HepG2 (cell line): ENCODE results near the gene SHISA7. TPM values are rescaled to one million over a fixed set of nuclear protein-coding genes. Genes with fewer than 3 reads are reported as not detected.

Source experiments
- AGO1 ChIP-seq: fragments of 200-400 bp; formaldehyde crosslinking; IDR thresholded peaks from 2 replicates; pipeline ENCODE4 v1.6.1; 2017; ENCODE audit warnings: mild to moderate bottlenecking, low read depth, low read length, moderate library complexity; ENCODE audit not compliant: poor library complexity, severe bottlenecking
- EP300 ChIP-seq, 3 experiments: sonication (generic) in 1 of 3; formaldehyde crosslinking in 1 of 3; IDR thresholded peaks; 2 replicates each; pipeline versions ENCODE4 v1.5.1 to v1.6.1; 2011 to 2020; ENCODE audit warnings: low read depth in 2 of 3, low read length in 2 of 3, borderline replicate concordance in 1 of 3, improper control_type of control experiment in 1 of 3, mild to moderate bottlenecking in 1 of 3, missing genetic modification reagents in 1 of 3, moderate library complexity in 1 of 3
- FOXP1 ChIP-seq, 2 experiments: fragments of 450-650 bp in 1 of 2; IDR thresholded peaks; 2 replicates each; pipeline ENCODE4 v1.6.1; 2017 to 2018; ENCODE audit warnings: antibody characterized with exemption in 1 of 2
- JUND ChIP-seq: sonication (generic); formaldehyde crosslinking; IDR thresholded peaks from 2 replicates; pipeline ENCODE4 v1.8.0; 2022; ENCODE audit warnings: mild to moderate bottlenecking, missing genetic modification reagents
- KLF12 ChIP-seq: sonication (generic); formaldehyde crosslinking; IDR thresholded peaks from 2 replicates; pipeline ENCODE4 v1.4.0; 2020; ENCODE audit warnings: missing genetic modification reagents, borderline replicate concordance
- MXI1 ChIP-seq: IDR thresholded peaks from 3 replicates; pipeline ENCODE4 v1.6.1; 2012; ENCODE audit warnings: low read depth, low read length, inconsistent platforms, borderline replicate concordance
- NAIF1 ChIP-seq: sonication (generic); formaldehyde crosslinking; IDR thresholded peaks from 2 replicates; pipeline ENCODE4 v1.5.0; 2020; ENCODE audit warnings: mild to moderate bottlenecking, missing genetic modification reagents, borderline replicate concordance
- POLR2A ChIP-seq, 2 experiments: IDR thresholded peaks; 2 replicates each; pipeline ENCODE4 v1.6.1; 2011; ENCODE audit warnings: low read depth in 2 of 2, low read length in 2 of 2, mild to moderate bottlenecking in 1 of 2, moderate library complexity in 1 of 2; ENCODE audit not compliant: insufficient read depth in 1 of 2
- RAD21 ChIP-seq: fragments of 450-650 bp; formaldehyde crosslinking; IDR thresholded peaks from 2 replicates; pipeline ENCODE4 v1.5.0; 2020; ENCODE audit warnings: mild to moderate bottlenecking
- RFX5 ChIP-seq: IDR thresholded peaks from 2 replicates; pipeline ENCODE4 v1.6.1; 2011; ENCODE audit warnings: low read depth, low read length, improper control_type of control experiment
- SIN3B ChIP-seq: fragments of 150-350 bp; IDR thresholded peaks from 2 replicates; pipeline ENCODE4 v1.6.1; 2014; ENCODE audit warnings: low read length
- TFDP1 ChIP-seq: IDR thresholded peaks from 2 replicates; pipeline ENCODE4 v1.6.1; 2016; ENCODE audit warnings: missing compliant biosample characterization, missing genetic modification reagents, borderline replicate concordance
- ZNF501 ChIP-seq: sonication (generic); formaldehyde crosslinking; IDR thresholded peaks from 2 replicates; pipeline ENCODE4 v1.5.1; 2020; ENCODE audit warnings: mild to moderate bottlenecking, moderate library complexity, missing genetic modification reagents
- ZNF687 ChIP-seq: sonication (generic); formaldehyde crosslinking; IDR thresholded peaks from 2 replicates; pipeline ENCODE4 v1.5.1; 2020; ENCODE audit warnings: mild to moderate bottlenecking, missing genetic modification reagents, moderate library complexity
- ZNF703 ChIP-seq: sonication (generic); formaldehyde crosslinking; IDR thresholded peaks from 2 replicates; pipeline ENCODE4 v1.5.1; 2020; ENCODE audit warnings: missing genetic modification reagents, mild to moderate bottlenecking, moderate library complexity, borderline replicate concordance
- ZNF782 ChIP-seq: sonication (generic); formaldehyde crosslinking; IDR thresholded peaks from 2 replicates; pipeline ENCODE4 v1.4.0; 2020; ENCODE audit warnings: missing genetic modification reagents, mild to moderate bottlenecking, borderline replicate concordance
- ZNF816 ChIP-seq: sonication (generic); formaldehyde crosslinking; IDR thresholded peaks from 2 replicates; pipeline ENCODE4 v1.8.0; 2022; ENCODE audit warnings: missing genetic modification reagents, mild to moderate bottlenecking, borderline replicate concordance
- polyA plus RNA-seq, 8 experiments: library from polyadenylated mRNA; depleted of rRNA in 3 of 8; stranded (reverse) in 7 of 8; unstranded in 1 of 8; fragments of >200 nt; fragmentation: Illumina TruSeq in 4 of 8; extraction: Trizol in 4 of 8; gene quantifications; 2 replicates each; pipeline versions ENCODE4 v1.2.1 to v1.2.3, GENCODE V29; 2011 to 2016; ENCODE audit warnings: low read depth in 4 of 8, missing spikeins in 1 of 8, mixed read lengths in 1 of 8; ENCODE audit not compliant: insufficient read depth in 1 of 8
- total RNA-seq, 5 experiments: library from RNA; depleted of rRNA; stranded (reverse); fragments of >200 nt; fragmentation: Illumina TruSeq; extraction: Trizol; gene quantifications; 2 replicates each; pipeline ENCODE4 v1.2.3, GENCODE V29; 2016; ENCODE audit warnings: low read depth in 1 of 5
- TF ChIP-seq, protein P1 (sequence below): sonication (generic); formaldehyde crosslinking; IDR thresholded peaks from 2 replicates; pipeline ENCODE4 v1.9.0; 2022; ENCODE audit warnings: missing genetic modification reagents, mild to moderate bottlenecking, borderline replicate concordance
- TF ChIP-seq, protein P2 (sequence below): sonication (generic); formaldehyde crosslinking; IDR thresholded peaks from 2 replicates; pipeline ENCODE4 v1.4.0; 2020; ENCODE audit warnings: missing genetic modification reagents

Gene SHISA7
- total and polyA plus RNA-seq, 2 of the 13 experiments (the other 11 are each of a cell fraction or from before 2014, with no cell fraction given), result not detected

DNA sequence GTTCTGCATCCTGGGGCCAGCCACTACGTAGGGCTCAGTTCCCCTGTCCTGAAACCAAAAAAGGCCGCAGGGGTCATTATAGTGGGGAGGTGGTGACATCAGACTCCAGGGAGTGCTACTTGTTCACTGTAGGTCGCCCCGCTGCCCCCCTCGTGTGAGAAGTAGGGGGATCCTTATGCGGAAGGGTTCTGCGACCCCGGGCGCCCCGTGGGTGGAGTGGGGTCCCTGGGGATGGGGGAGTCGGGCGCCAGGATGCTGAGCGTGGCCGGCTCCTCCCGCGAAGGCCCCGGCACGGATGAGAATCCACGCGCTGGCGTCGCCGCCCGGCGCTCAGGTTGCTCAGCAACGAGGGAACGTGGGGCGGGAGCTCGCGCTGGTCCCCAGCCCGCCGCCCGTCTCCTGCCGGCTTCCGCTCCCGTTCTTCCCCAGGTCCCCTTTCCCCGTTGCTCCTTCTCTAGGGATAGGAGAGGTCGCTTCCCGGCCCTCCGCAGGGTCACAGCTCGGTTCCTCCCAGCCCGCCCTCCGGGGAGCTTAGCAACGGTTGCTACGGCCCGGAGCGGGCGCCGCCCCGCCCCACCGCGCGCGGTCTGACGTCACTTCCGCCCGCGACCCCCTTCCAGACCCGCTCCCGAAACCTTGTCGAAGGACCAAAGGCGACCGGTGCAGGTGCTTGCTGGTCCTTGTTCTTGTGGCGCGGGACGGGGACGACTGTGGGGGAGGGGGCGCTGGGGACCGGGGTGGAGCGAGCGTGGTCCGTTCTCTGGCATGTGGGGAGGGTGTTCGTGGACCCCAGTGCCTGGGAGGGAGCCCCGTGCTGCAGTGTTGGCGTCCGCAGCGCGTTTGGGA, 41.7 kb upstream of the SHISA7 start, which contains the start of gene NAT14 (continued):
- peak; percentile 34; the same call in 1 of the 2 replicates for TF ChIP-seq ZNF782 (CRISPR knock-in tag)
- TF ChIP-seq ZNF816 (CRISPR knock-in tag), result no peak
- TF ChIP-seq ZNF687 (CRISPR knock-in tag), result peak; percentile 74
- no peak for TF ChIP-seq EP300 (IDR thresholded peaks at IDR 0.05; ENCODE audit: low read depth in 2 of 2, low read length in 2 of 2)
- no peak for TF ChIP-seq EP300 (CRISPR knock-in tag; IDR thresholded peaks at IDR 0.05; ENCODE audit: borderline replicate concordance)
- TF ChIP-seq FOXP1 (IDR thresholded peaks at IDR 0.05), result no peak
- TF ChIP-seq FOXP1 (CRISPR knock-in tag; IDR thresholded peaks at IDR 0.05), result no peak
- 0 out of 2 replicates have a peak, but pooled peaks have one; percentile 8 for TF ChIP-seq RAD21 (CRISPR knock-in tag)
- no peak for TF ChIP-seq NAIF1 (CRISPR knock-in tag)
- TF ChIP-seq, protein P1, sequence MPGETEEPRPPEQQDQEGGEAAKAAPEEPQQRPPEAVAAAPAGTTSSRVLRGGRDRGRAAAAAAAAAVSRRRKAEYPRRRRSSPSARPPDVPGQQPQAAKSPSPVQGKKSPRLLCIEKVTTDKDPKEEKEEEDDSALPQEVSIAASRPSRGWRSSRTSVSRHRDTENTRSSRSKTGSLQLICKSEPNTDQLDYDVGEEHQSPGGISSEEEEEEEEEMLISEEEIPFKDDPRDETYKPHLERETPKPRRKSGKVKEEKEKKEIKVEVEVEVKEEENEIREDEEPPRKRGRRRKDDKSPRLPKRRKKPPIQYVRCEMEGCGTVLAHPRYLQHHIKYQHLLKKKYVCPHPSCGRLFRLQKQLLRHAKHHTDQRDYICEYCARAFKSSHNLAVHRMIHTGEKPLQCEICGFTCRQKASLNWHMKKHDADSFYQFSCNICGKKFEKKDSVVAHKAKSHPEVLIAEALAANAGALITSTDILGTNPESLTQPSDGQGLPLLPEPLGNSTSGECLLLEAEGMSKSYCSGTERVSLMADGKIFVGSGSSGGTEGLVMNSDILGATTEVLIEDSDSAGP (CRISPR knock-in tag), result peak; percentile 44; the same call in 1 of the 2 replicates
- peak; percentile 92 for TF ChIP-seq AGO1
- peak; percentile 41; the same call in 1 of the 2 replicates for TF ChIP-seq ZNF501 (CRISPR knock-in tag)
- no peak for TF ChIP-seq ZNF703 (CRISPR knock-in tag)
- peak; percentile 67; the same call in 1 of the 2 replicates for TF ChIP-seq KLF12 (CRISPR knock-in tag)
- 0 out of 2 replicates have a peak, but pooled peaks have one; percentile 25 for TF ChIP-seq JUND (CRISPR knock-in tag)
- TF ChIP-seq RFX5, result 0 out of 2 replicates have a peak, but pooled peaks have one; percentile 39
- no peak for TF ChIP-seq SIN3B
- peak; percentile 55; the same call in 1 of the 3 replicates for TF ChIP-seq MXI1
- TF ChIP-seq, protein P2, sequence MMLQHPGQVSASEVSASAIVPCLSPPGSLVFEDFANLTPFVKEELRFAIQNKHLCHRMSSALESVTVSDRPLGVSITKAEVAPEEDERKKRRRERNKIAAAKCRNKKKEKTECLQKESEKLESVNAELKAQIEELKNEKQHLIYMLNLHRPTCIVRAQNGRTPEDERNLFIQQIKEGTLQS (CRISPR knock-in tag), result peak; percentile 39; the same call in 1 of the 2 replicates
- peak in 1 of 2 experiments; percentile 57; a peak in 2 of 4 replicates for TF ChIP-seq POLR2A (IDR thresholded peaks at IDR 0.05; ENCODE audit: insufficient read depth in 1 of 2, low read depth in 2 of 2, low read length in 2 of 2)
- peak; percentile 33; the same call in 1 of the 2 replicates for TF ChIP-seq TFDP1
